Gastrocnemius medialis (tissue), 4 donors: ENCODE measurements around the gene ZNF488. TPM values are rescaled to one million over a fixed set of nuclear protein-coding genes. Genes with fewer than 3 reads are reported as not detected.

Source experiments
- ATAC-seq, 2 donors: fragments of 150-250 bp; one replicate each; pipeline ENCODE4 v1.9.1; 2016
- DNase-seq, 2 donors: peaks; one replicate each; pipeline ENCODE4 v3.0.0-alpha.2; 2019
- H3K27ac ChIP-seq, 4 donors: fragments of 200-600 bp; sonication (generic); 1 replicate in 1 of 4; 2 replicates in 3 of 4; pipeline ENCODE4 v1.5.1; 2016 to 2018; ENCODE audit warnings: mild to moderate bottlenecking in 2 of 4, moderate library complexity in 1 of 4
- H3K27me3 ChIP-seq, 3 donors: fragments of 200-600 bp; sonication (generic) in 2 of 3; 1 replicate in 1 of 3; 2 replicates in 2 of 3; pipeline versions ENCODE4 v1.5.1 to v1.6.0; 2016 to 2019; ENCODE audit warnings: mild to moderate bottlenecking in 1 of 3, moderate library complexity in 1 of 3
- H3K36me3 ChIP-seq, 2 donors: fragments of 200-600 bp; sonication (generic) in 1 of 2; one replicate each; pipeline ENCODE4 v1.5.1; 2017 to 2018
- H3K4me1 ChIP-seq, 2 donors: fragments of 200-600 bp; sonication (generic) in 1 of 2; one replicate each; pipeline ENCODE4 v1.5.1; 2016 to 2017; ENCODE audit warnings: mild to moderate bottlenecking in 2 of 2
- H3K4me3 ChIP-seq, 4 donors: fragments of 200-600 bp; sonication (generic) in 3 of 4; 1 replicate in 1 of 4; 2 replicates in 3 of 4; pipeline ENCODE4 v1.5.1; 2016 to 2019; ENCODE audit warnings: mild to moderate bottlenecking in 2 of 4
- H3K9me3 ChIP-seq, 3 donors: fragments of 200-600 bp; sonication (generic) in 2 of 3; 1 replicate in 1 of 3; 2 replicates in 2 of 3; pipeline ENCODE4 v1.5.1; 2016 to 2019
- POLR2A ChIP-seq, 2 donors: fragments of 450-650 bp; IDR thresholded peaks; one replicate each; pipeline ENCODE4 v1.6.1; 2017; ENCODE audit warnings: antibody characterized with exemption in 2 of 2, mild to moderate bottlenecking in 2 of 2, moderate library complexity in 2 of 2
- in situ Hi-C, 4 donors: fragments of 200-750 bp; cut with MboI; loops; one replicate each; pipeline versions ENCODE4 v1.15.0 to v1.8.0; 2017; ENCODE audit warnings: low sequenced_read_pairs in 4 of 4
- intact Hi-C: fragments of 100-400 bp; cut with DNase I; formaldehyde crosslinking; loops from one replicate; pipeline ENCODE4 v1.15.1; 2023; ENCODE audit warnings: low total_unique reads
- total RNA-seq, 4 donors: library from RNA; depleted of rRNA; stranded (reverse); fragments of >200 nt; gene quantifications; one replicate each; pipeline versions ENCODE4 v1.1.0 to v1.2.3, GENCODE V29; 2016
- TF ChIP-seq, protein P1 (sequence below), 5 experiments: fragments of 450-650 bp in 3 of 5; fragments of 200-600 bp in 2 of 5; sonication (generic) in 2 of 5; IDR thresholded peaks in 4 of 5; conservative IDR thresholded peaks in 1 of 5; 1 replicate in 4 of 5; 2 replicates in 1 of 5; pipeline ENCODE4 v1.5.1; 2016 to 2019; ENCODE audit warnings: antibody characterized with exemption in 5 of 5, mild to moderate bottlenecking in 3 of 5, moderate library complexity in 3 of 5

The ZNF488 gene
- total RNA-seq, 4 donors from 2014 or later = not detected

GRCh38 chr10:47381427-47382379 is 2.4 kb downstream of the ZNF488 start:
- no peaks in the 10 kb centered on the region for H3K27me3 ChIP-seq
- no peak overlapping the region for H3K27ac ChIP-seq
- in situ Hi-C loops = loop anchor here in 3 of 4 donors (5.0 to 25.0 kb wide), 3 partner anchors 1094 to 1099 kb away; partner anchors contain the start of gene ANTXRL (in 2 of the 3)
- intact Hi-C loops = no loop called here
- TF ChIP-seq, protein P1, sequence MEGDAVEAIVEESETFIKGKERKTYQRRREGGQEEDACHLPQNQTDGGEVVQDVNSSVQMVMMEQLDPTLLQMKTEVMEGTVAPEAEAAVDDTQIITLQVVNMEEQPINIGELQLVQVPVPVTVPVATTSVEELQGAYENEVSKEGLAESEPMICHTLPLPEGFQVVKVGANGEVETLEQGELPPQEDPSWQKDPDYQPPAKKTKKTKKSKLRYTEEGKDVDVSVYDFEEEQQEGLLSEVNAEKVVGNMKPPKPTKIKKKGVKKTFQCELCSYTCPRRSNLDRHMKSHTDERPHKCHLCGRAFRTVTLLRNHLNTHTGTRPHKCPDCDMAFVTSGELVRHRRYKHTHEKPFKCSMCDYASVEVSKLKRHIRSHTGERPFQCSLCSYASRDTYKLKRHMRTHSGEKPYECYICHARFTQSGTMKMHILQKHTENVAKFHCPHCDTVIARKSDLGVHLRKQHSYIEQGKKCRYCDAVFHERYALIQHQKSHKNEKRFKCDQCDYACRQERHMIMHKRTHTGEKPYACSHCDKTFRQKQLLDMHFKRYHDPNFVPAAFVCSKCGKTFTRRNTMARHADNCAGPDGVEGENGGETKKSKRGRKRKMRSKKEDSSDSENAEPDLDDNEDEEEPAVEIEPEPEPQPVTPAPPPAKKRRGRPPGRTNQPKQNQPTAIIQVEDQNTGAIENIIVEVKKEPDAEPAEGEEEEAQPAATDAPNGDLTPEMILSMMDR (IDR thresholded peaks at IDR 0.05 in 4 of 5, conservative IDR thresholded peaks at IDR 0.05 in 1 of 5) = no peak
- TF ChIP-seq POLR2A (IDR thresholded peaks at IDR 0.05) = no peak
- no peaks in the 10 kb centered on the region for H3K9me3 ChIP-seq
- no peak overlapping the region for H3K4me3 ChIP-seq
- no peaks in the 10 kb centered on the region for H3K36me3 ChIP-seq
- no peak for ATAC-seq
- DNase-seq = no peak
- H3K4me1 ChIP-seq = peaks cover 17 to 18% of the 10 kb centered on the region in 2 donors

DNA sequence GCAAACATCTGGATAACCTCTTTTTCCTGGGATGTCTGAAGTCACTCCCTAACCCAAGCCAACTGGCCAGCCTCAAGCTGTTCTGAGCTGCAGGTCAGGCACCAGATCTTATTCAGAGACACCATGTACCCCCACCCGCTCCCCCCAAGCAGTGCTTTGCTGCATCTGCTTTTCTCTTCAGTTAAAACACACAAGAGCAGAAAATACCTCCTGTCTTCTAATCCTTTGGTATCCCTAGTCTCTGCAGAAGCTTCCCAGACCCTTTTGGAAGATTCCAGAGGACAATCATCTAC is 3.0 kb downstream of the ZNF488 start:
- Histone ChIP-seq H3K27ac (no peak overlapping the region), H3K4me1 (peaks cover 17 to 18% of the 10 kb centered on the region in 2 donors), H3K9me3 (no peaks in the 10 kb centered on the region), H3K4me3 (no peak overlapping the region), H3K27me3 (no peaks in the 10 kb centered on the region), H3K36me3 (no peaks in the 10 kb centered on the region)
- in situ Hi-C loops = loop anchor here in 3 of 4 donors (5.0 to 25.0 kb wide), 3 partner anchors 1094 to 1099 kb away; partner anchors contain the start of gene ANTXRL (in 2 of the 3)
- ATAC-seq = no peak
- intact Hi-C loops = no loop called here
- DNase-seq = no peak
- TF ChIP-seq, protein P1 (IDR thresholded peaks at IDR 0.05 in 4 of 5, conservative IDR thresholded peaks at IDR 0.05 in 1 of 5) = no peak
- TF ChIP-seq POLR2A (IDR thresholded peaks at IDR 0.05) = no peak

GRCh38 chr10:47380341-47381102 is 3.6 kb downstream of the ZNF488 start:
- H3K4me3 ChIP-seq = no peak overlapping the region
- intact Hi-C loops (no loop called here), in situ Hi-C loops (loop anchor here in 3 of 4 donors (5.0 to 25.0 kb wide), 3 partner anchors 1093 to 1098 kb away; partner anchors contain the start of gene ANTXRL (in 2 of the 3))
- TF ChIP-seq, protein P1 (IDR thresholded peaks at IDR 0.05 in 4 of 5, conservative IDR thresholded peaks at IDR 0.05 in 1 of 5) = no peak
- no peak for TF ChIP-seq POLR2A (IDR thresholded peaks at IDR 0.05)
- ATAC-seq = no peak
- no peaks in the 10 kb centered on the region for H3K9me3 ChIP-seq
- no peak for DNase-seq
- peaks cover 17 to 18% of the 10 kb centered on the region in 2 donors for H3K4me1 ChIP-seq
- H3K36me3 ChIP-seq = no peaks in the 10 kb centered on the region
- H3K27me3 ChIP-seq = no peaks in the 10 kb centered on the region
- no peak overlapping the region for H3K27ac ChIP-seq

DNA sequence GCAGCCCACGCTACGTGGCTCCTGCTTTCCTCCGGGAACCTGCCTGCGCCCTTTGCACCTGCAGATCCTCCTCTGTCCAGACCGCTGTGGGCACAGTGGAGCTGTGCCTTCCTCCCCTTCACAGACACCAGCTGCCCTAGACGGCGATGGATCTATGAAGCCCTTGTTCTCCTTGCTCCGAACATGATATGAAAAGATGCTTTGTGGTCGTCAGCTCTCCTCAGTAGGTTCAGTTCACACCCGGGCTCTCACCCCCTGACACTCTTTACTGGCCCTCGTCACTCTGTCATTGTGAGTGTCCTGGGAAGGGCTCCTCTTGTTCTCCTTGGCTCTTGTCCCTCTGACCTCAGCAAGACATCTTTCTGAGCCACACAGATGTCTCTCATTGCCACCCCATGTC is 4.2 kb downstream of the ZNF488 start:
- no peak overlapping the region for H3K4me3 ChIP-seq
- ATAC-seq (no peak), DNase-seq (no peak)
- in situ Hi-C loops (loop anchor here in 3 of 4 donors (5.0 to 25.0 kb wide), 3 partner anchors 1093 to 1098 kb away; partner anchors contain the start of gene ANTXRL (in 2 of the 3)), intact Hi-C loops (no loop called here)
- no peaks in the 10 kb centered on the region for H3K27me3 ChIP-seq
- no peaks in the 10 kb centered on the region for H3K9me3 ChIP-seq
- H3K27ac ChIP-seq = no peak overlapping the region
- H3K36me3 ChIP-seq = no peaks in the 10 kb centered on the region
- TF ChIP-seq, protein P1 (IDR thresholded peaks at IDR 0.05 in 4 of 5, conservative IDR thresholded peaks at IDR 0.05 in 1 of 5) = no peak
- no peak for TF ChIP-seq POLR2A (IDR thresholded peaks at IDR 0.05)
- peaks cover 16 to 18% of the 10 kb centered on the region in 2 donors for H3K4me1 ChIP-seq
